NCI-H2227 (cell line): ENCODE results near the gene C4orf50.

ENCODE experiments used
- DNase-seq: peaks from one replicate; lab custom pipeline; 2025; ENCODE audit not compliant: unreplicated experiment; lab: John Stamatoyannopoulos, UW

C4orf50 gene

DNA sequence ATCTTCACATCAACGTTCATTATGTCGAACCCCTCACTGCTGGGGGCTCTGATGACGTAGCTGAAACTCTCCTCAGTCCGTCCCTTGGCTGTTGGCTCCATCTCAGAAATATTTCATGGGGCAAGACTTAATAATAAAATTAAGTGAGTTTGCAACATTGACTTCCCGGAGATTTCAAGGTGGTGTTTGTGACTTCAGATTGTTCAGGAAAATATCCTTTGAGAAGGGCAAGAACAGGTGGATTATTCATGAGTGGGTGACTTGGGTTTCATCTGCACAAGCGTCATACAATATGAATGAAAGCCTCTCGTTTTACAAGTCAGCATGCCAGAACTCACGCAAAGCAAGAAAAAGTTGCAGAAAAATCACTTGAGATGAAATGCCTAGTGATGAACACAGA, at the start of gene C4orf50:
C4orf50 (minus strand) TSS at position 101 of the 400 bp plus-strand sequence.
- DNase-seq, result no peak

DNA sequence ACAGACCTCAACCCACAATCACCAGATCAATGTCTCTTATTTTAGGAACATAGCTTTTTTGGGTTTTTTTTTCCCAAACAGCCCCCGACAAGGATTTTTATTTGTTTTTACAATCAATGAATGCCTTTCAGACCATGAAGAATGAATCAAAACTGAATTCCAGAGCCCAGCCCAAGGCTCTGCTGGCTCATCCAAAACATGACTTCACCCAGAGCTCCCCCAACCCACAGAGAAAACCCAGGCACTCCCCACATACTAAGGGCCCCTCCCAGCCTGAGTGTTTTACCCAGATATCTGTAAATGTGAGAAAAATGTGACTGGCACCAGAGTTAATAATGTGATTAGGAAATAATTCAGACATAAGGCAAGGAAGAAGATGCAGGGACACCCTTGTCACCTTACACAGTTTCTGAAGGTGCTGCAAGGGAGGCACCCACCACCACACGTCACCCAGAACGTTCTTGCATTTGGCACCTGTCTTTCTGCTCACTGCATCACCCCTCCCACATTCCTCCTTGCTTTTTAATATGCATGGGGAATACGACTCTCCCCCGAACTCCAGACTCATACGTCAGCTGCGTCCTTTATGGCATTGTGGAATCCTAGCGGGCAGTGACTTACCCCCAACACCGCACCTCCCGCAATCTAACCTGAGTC, 47.8 kb upstream of the C4orf50 start:
- DNase-seq, result no peak

DNA sequence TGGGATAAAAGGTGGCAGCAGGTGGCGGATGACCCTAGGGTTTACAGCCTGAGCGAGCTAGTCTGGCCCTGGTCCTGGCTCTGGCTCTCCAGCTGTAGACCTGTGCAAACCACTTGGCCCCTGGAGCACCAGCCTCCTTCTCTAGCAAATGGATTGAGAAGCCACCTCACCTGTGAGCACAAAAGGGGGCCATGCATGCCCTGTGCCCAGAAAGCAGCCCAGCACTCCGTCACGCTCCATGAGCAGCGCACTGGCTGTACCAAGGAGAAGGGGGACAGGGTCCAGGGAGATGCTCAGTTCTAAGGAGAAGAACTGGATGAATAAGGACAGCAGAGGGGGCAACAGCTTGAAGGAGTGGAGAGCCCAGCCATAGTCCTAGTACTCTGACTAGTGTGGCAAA, 46.9 kb upstream of the C4orf50 start:
- no peak for DNase-seq

DNA sequence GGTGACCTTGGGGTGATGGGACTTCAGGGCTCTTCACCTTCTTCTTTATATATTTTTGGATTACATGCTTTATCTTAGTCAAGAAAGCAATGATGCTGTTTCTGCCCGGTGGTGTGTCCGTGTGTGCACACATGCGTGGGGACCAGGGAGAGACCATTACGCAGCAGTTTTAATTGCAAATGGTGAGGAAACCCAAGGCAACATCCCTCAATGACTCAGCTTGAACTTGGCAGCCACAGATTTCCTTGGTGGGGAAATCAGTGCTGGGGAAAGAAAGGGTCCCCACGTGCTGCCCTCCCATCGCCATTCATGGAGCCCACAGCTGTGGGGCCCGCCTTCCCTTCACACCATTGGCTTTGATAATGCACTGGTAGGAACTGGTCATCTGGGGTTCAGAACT, 46.2 kb upstream of the C4orf50 start:
- DNase-seq, result no peak

DNA sequence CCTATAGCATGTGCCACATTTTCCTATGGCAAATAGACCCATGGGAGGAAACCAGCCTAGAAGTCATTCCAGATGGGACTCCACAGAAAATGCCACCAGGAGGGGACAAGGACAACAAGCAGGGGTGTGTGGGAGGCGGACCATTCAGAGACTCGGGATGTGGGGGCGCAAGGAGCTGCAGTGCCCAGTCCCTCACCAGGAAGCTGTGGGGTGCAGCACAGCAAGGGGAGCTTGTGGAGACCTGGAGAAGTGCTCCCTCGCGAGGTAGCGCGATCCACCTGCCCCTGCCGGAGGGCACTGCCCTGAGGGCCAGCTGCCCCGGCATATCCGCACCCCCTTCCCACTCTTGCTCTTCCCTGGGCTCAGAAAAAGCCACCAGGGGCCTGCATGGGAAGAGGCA, 45.5 kb upstream of the C4orf50 start:
- DNase-seq, result no peak

DNA sequence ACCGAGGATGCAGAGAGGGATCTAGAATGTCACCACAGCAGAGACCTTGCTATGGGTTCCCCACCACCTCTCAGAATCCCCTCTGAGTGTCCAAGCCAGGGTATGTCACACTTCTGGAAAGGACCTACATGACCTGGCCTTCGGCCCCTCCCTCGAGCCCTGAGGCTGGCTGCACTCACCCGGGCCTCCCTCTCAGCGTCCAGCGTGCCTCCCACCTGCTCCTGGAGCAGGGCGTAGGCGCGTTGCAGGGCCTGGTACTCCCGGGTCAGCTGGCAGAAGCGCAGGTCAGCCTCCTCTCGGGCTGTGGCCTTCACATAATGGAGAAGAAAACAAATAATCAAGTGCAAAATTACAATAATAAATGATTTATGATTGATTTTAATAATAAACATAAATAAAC, 43.9 kb upstream of the C4orf50 start:
- no peak for DNase-seq

DNA sequence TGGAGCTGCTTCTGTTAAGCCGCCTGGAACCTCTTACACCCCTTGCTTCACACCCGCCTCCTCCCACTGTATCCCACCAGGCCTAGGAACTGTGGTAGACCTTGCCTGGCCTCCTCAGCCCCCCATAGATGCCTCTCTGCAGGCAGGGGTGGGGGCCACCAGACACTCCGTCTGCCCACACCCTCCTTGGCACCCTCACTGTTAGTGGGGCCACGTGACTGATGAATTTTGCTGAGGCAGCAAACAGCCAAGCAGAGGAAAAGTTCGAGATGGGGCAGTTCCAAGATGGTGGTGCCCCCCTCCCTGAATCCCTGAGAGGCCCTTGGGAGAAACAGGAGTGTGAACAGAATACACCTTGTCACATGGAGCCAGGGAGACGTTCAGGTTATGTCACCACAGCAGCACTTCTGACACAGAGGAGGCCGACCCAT, 41.2 kb upstream of the C4orf50 start:
- DNase-seq, result no peak

DNA sequence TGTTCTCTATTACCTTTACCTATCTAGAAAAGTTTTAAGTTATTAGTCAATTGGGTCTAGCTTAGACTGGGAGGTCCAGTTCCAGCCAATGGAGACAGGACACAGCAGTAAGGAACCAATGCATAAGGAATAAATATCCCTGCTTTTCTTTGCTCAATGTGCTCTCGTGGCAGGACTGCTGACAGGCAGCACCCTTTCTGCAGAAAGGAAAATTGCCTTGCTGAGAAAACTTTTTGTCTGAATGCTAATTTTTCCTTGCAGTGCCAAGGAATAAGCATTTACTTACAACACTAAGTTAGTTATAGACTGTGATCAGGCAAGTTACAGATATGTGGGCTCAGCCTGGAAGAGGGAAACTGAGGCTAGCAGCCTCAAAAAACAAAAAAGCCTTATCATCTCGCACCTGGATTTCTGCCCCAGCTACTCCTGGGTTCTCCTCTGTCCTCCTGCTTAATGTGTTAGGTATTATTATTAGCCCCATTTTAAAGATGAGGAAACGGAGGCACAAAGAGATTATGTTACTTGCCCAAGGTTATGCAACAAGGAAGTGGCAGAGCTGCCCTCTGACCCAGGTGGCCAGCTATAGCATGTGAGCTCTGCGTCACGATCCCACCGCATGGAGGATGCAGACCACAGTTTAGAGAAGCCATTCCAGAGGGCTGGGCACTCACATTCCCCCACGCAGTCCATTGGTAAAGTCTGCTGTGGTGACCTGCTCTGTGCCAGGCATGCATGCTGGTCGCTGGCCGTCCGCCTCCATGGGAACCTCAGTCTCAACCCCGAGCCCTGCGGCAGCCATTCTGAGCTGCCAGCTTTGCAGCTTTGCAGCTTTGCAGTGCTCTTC, 40.5 kb upstream of the C4orf50 start:
- no peak for DNase-seq

DNA sequence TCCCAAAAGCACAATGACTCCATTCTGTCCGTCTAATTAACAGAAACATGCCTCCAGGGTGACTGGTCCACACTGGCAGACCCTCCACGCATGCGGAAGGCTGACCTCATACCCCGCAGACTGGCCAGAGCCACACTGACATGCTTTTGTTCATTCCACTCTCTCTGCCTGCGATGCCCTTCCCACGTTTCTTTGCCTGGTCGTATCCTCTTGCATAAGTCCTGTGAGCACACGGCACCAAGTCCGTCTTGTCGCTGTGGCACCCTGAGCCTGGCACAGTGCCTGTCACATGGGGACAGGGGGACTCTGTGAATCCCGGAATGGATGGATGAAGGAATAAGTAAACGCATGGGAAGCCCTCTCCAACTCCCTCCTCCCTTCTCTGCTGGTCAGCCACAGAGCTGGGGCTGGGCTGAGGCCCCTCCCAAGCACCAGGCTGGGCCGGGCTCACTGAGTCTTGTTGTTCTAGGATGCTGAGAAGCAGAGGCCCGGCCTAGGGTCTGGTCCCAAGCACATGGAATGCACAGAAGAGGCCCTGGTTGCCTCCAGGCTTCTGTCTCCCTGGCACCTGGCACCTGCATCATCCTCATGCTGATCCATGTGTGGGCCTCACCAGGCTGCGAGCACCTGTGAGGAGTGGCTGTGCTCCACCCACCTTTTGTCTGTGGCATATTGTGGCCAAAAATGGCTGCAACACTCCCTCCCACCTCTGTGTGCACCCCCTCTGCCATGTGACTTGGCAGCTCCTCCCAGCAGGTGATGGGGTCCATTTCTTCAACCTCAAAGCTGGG, 38.9 kb upstream of the C4orf50 start:
- DNase-seq, result no peak

DNA sequence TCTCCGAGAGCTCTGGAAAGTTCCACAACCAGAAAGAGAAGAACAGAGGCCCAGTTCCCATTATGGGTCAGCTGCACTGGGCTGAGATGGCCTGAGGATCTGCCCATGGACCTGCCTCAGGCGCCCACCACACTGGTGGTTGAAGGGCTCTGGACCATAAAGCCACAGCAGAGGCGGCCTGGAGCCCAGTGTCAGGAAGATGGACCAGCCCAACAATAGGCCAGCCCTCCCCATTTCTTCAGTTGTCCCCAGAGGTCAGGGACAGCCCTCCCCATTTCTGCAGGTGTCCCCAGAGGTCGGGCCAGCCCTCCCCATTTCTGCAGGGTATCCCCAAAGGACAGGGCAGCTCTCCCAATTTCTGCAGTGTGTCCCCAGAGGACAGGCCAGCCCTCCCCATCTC, 37.2 kb upstream of the C4orf50 start:
- no peak for DNase-seq

DNA sequence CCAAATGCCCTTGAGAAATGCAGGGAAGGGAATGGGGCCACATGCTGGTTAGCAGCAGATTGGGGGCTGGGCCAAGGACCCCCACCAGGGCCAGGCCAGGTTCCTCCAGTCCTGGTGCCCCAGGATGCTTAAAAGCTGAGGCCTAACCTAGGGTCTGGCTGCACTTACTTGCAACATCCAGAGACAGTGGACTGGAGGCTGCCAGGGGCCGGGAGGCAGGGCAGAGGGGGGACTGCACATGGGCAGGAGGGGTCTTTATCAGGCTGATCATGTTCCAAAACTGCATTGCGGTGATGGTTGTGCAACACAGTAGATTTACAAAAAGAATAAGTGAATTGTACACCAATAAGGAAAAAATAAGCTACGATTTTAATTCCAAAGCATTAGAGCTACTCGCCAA, 36.8 kb upstream of the C4orf50 start:
- DNase-seq, result no peak

DNA sequence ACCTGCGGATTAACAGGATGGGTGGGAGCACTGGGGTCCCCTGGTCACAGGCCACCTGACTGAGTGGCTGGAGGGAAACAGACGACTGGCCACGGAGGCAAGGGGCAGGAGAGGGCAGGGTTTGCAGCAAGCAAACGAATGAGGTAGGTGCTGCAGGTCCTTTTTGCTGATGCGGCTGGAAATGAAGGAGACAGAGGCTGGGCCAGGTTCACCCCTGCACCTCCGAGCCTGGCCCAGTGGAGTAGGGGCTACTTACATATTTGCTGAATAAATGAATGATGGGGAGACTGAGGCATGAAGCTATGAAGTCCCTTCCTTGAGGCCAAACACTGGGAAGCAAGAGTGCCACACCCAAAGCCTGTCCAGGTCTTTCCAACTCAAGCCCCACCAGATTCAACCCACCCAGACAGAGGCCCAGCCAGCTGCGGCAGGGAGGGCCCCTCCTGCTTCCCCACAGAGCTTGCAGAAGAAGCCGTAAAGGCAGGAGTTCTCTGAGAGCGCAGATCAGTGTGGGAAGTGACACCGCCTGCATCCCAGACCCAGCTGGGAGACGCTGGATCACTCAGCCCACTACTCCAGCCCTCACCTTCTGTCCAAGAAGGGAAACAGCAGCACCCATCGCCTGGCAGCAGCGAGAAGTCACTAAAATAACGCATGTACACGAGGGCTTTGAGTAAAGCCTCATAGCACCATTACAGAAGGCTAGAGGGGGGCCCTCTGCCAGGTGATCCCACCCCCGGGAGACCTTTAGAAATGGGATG, 36.1 kb upstream of the C4orf50 start:
- DNase-seq, result no peak

DNA sequence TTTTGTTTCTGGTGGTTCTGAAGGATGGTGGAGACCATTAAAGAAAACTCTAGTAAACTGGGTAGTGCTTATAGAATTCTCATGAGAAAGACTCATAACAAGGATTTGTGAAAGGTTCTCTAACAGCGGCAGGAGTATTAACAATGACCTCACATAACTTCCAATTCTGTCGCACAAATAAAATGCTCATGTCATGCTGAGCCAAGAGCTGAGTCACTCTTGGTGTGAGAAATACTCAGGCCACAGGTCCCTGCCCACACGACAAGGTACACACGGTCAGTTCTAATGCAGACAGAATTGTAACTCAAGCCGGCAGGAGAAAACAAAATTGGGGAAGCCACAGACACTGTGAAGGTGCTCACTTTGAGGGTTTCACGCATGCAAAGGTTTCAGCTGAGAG, 34.4 kb upstream of the C4orf50 start:
- no peak for DNase-seq

DNA sequence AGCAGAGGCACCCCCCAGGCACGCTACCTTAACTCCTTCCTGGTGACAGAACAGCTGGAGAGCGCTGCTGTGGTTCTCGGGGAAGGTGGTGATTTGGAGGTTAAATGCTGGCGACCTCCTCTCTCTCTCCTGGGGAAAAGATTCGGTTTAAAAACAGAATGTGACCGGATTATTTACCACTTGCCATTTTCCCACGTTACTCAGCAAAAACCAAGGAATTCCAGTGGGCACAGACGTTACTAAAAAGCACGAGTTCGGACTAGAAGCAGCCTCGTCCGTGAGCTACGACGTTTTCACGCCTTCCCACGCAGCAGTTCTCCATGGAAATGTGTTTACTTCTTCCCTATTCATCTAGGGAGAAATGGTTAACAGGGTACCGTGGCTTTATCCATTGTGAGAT, 32.3 kb upstream of the C4orf50 start:
- peak; percentile 19 for DNase-seq

DNA sequence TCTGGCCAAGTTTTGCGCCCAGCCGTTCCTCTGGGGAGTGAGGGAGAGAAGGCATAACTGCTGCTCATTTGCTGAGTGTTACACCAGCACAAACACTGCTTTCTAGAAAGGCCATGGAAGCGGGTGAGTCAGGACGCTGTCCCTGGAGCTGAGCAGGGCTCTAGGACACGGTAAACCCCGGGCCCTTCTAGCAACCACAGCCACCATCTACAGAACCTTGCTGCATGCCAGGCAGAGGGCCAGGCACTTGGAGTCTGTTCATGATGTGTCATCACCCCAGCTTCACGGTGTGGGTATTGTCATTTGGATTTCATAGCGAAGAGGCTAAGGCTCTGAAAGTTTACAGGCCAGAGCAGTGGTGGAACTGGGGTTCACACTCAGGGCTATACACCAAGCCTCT, 31.8 kb upstream of the C4orf50 start:
- no peak for DNase-seq

DNA sequence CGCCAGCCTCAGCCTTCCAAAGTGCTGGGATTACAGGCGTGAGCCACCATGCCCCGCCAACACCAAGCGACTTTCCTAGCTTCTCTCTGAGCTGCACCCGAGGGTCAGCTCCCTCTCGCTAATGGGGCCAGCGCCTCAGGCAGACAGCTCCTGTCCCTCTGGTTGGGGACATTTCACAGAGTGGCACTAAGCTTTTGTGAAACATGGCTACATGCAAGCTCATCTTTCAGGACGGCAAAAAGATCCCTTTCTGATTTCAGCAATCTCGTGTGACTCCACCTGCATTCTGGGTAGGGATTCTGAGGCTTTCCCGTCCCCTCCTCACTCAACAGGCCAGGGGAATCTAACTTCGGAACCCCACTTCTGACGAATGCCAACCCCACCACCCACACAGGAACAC, 31.0 kb upstream of the C4orf50 start:
- DNase-seq, result no peak

DNA sequence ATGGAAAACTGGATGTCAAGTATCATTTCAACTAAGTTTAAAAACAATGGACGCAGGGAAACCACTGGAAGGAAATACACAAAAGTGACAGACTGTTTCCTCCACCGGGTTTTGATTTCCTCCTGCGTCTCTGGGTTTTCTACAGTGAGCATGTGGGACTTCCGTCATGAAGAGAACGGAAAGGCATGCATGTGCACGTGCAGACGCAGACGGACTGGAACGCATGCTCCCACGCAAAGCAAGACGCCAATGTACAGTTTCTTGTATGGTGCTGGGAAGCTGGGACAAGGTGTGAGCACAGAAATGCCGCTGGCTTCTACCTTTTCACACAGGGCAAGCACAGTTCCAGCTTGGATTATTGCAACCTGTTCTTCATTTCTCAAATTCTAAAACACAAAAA, 30.3 kb upstream of the C4orf50 start:
- DNase-seq, result no peak

DNA sequence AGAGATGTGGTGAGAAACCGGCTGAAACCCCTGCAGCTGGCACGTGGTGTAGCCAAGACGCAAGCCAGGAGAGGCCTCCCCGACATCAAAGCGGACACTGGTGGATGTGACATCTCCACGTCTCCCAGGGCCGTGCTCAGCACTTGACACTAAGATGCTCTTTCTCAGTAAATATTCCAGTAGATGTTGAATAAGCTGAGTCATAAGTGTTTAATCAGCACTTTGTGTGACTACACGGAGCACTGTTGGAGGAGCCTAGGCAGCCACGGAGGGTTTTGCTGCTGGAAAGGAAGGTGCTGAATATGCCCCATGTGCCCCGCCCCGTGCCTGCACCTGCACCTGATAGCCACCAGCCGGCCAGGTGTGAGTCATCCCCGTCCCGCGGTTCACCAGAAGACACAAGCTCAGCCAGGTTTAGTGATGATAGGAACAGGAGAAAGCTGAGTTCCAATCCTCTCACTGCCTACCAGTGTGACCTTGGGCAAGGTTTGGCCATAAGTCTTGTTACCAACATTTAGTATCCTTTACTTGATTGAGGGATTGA, 29.0 kb upstream of the C4orf50 start:
- no peak for DNase-seq

DNA sequence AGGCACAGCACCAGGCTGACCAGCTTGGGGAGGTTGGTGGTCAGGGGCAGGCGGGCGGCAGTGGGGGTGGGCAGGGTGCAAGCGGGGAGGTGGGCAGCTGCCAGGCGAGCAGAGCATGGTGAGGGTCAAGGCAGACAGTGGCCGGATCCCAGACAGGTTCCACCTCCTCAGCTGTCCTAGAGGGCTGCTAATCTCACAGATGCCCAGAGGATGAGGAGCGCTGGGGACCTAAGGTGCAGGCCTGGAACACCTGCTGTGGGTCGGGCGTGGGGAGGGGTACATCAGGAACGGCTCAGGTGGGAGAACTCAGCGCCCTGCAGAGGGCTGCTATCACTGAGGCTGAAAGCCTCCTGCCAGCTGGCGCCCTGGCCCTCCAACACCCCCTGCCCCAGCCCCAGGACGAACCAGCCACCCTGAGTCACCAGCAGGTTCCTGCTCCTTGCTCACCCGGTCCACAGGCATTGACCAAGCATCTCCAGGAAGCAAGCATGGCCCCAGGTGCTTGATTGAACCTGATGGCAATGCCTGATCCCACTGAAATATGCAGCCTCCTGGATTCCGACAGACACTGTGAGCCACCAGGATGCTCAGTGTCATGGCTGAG, 28.4 kb upstream of the C4orf50 start:
- DNase-seq, result no peak

DNA sequence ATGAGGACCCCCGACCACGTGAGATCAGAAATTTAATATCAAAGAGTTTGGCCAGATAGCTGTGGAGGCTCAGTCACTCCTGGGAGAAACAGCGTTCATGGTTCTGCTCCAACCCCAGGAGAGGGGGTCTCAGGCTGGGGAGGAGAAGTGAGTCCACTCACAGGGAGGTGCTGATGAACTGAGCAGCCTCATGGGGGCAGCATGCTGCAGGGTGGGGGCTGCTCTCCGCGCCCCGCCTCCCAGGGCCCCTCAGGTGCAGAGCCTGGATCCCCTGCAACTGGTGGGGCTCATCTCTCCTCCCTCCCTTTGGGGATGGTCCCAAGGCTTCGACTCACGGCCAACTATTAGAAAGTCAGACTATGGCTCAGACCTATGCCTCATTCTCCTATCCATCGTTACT, 26.6 kb upstream of the C4orf50 start:
- DNase-seq, result no peak
